Endothelial cell (in vitro differentiated cells): ENCODE results near the gene SLC2A4. TPM values are rescaled to one million over a fixed set of nuclear protein-coding genes. Genes with fewer than 3 reads are reported as not detected.

Experiments used
- DNase-seq: peaks from one replicate; pipeline ENCODE4 v3.0.0; 2021; ENCODE audit warnings: low spot score
- H3K27ac Mint-ChIP-seq: one replicate; pipeline ENCODE4 v1.8.0; 2021; ENCODE audit warnings: mixed read lengths, inconsistent platforms; ENCODE audit not compliant: unreplicated experiment
- H3K27me3 Mint-ChIP-seq: one replicate; pipeline ENCODE4 v1.8.0; 2021; ENCODE audit warnings: mild to moderate bottlenecking, moderate library complexity, mixed read lengths, inconsistent platforms; ENCODE audit not compliant: unreplicated experiment
- H3K36me3 Mint-ChIP-seq: one replicate; pipeline ENCODE4 v1.8.0; 2021; ENCODE audit warnings: mild to moderate bottlenecking, low read depth, mixed read lengths, inconsistent platforms; ENCODE audit not compliant: unreplicated experiment
- H3K4me1 Mint-ChIP-seq: one replicate; pipeline ENCODE4 v1.8.0; 2021; ENCODE audit warnings: mild to moderate bottlenecking, mixed read lengths, inconsistent platforms; ENCODE audit not compliant: unreplicated experiment
- H3K4me3 Mint-ChIP-seq: one replicate; pipeline ENCODE4 v1.8.0; 2021; ENCODE audit warnings: mild to moderate bottlenecking, mixed read lengths, inconsistent platforms; ENCODE audit not compliant: unreplicated experiment
- H3K9me3 Mint-ChIP-seq: one replicate; pipeline ENCODE4 v1.8.0; 2021; ENCODE audit warnings: mixed read lengths, inconsistent platforms; ENCODE audit not compliant: unreplicated experiment
- total RNA-seq: library from RNA; stranded (reverse); fragmentation: NEBNext Ultra II Directional; extraction: Animal tissue kit (Norgen Biotek cat#: 25700); gene quantifications from one replicate; pipeline ENCODE4 v1.2.1, GENCODE V29; 2021; ENCODE audit not compliant: unreplicated experiment
- TF ChIP-seq, protein P1 (sequence below): fragments of 200-600 bp; sonication (generic); IDR thresholded peaks from one replicate; pipeline ENCODE4 v1.5.0; 2021; ENCODE audit warnings: antibody characterized with exemption; ENCODE audit not compliant: unreplicated experiment

Gene SLC2A4
- total RNA-seq, 1 donor from 2014 or later = 2.2 TPM

DNA sequence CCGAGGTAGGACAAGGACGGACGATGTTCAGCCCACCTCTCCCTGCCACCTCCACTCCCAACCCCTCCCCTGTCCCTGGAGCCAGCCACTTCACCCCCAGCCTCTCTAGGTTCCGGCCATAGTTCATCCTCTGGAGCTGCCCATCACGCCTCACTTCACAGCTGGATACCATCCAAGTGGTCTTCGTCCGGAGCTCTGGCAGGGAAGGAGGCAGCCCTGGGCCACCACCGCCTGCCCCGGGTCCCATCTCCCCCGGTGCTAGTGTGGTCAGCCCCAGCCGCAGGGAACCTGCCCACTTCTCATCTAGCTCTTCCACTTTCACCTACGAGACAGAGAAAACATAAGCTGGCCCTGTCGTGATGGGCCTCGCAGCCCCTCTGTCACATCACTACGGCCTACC, 39.9 kb downstream of the SLC2A4 start:
- Mint-ChIP-seq H3K36me3 (peaks cover 25% of the 10 kb centered on the region), H3K27me3 (peaks cover 12% of the 10 kb centered on the region), H3K4me1 (peaks cover 16% of the 10 kb centered on the region), H3K4me3 (peak overlapping the region; percentile 50), H3K27ac (no peak overlapping the region), H3K9me3 (no peaks in the 10 kb centered on the region)
- TF ChIP-seq, protein P1, sequence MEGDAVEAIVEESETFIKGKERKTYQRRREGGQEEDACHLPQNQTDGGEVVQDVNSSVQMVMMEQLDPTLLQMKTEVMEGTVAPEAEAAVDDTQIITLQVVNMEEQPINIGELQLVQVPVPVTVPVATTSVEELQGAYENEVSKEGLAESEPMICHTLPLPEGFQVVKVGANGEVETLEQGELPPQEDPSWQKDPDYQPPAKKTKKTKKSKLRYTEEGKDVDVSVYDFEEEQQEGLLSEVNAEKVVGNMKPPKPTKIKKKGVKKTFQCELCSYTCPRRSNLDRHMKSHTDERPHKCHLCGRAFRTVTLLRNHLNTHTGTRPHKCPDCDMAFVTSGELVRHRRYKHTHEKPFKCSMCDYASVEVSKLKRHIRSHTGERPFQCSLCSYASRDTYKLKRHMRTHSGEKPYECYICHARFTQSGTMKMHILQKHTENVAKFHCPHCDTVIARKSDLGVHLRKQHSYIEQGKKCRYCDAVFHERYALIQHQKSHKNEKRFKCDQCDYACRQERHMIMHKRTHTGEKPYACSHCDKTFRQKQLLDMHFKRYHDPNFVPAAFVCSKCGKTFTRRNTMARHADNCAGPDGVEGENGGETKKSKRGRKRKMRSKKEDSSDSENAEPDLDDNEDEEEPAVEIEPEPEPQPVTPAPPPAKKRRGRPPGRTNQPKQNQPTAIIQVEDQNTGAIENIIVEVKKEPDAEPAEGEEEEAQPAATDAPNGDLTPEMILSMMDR = no peak
- DNase-seq = no peak

DNA sequence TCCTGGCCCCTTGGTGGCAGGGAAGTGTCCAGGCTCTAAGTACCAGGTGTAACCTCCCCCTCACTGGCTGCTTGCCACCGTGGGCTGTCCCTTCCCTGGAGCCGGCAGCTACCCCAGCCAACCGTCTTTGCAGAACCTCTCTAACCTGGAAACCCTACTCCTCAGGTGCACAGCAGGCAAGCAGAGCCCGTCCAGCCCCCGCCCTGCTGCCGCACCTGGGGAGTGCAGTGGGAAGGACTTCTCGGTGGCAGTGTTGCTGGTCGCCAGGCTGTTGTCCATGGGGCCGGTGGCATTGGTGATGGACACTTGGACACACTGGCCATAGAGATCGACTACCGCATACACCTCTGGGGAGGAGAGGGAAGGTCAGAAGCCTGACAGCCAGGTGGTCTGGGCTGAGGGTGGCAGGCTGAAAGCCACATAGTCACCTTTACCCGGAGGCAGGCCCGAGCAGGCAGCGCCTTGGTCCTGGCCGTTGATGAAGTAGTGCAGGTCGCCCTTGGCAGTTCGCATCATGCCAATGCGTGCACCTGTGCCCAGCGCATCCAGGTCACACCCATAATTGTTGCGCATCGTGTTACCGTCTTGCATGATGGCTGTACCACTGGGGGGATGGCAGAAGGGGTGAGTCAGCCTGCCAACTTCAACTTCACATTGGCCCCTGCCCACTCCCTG, 41.1 kb downstream of the SLC2A4 start:
- Mint-ChIP-seq H3K9me3 (no peaks in the 10 kb centered on the region), H3K4me1 (peaks cover 8% of the 10 kb centered on the region), H3K4me3 (no peak overlapping the region), H3K27ac (no peak overlapping the region), H3K36me3 (peaks cover 20% of the 10 kb centered on the region), H3K27me3 (peaks cover 11% of the 10 kb centered on the region)
- TF ChIP-seq, protein P1 = no peak
- DNase-seq = no peak

DNA sequence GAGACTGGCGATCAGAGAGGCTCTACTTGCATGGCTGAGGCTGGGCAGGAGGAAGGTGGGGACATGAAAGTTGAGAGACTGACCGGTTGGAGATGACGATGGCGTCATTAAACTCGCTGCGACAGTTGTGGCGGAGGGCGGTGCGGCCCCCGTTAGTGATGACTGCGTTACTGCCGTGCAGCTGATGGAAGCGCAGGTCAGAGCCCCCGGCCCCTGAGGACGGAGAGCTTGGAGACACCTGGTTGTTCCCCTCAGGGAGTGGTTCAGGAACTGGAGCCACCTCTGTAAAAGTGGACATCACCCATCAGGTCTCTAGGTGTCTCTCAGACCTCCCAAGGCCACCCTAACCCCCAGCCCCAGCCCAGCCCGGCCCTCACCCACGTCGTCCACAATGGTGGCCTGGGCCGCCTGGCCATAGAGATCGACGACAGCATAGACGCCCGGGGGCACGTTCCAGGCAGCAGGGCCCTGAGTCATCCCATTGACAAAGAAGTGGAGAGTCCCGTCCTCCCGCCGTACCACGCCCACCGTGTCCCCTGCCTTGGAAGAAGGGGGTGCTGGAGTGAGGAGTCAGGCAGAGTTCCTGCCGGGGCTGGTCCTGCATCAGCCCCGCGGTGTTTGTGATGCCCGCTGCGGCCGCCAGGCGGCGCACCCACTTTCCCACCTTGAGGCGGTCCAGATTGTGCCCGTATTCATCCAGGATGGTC, 42.4 kb downstream of the SLC2A4 start:
- no peaks in the 10 kb centered on the region for H3K9me3 Mint-ChIP-seq
- peaks cover 26% of the 10 kb centered on the region for H3K36me3 Mint-ChIP-seq
- no peak overlapping the region for H3K4me3 Mint-ChIP-seq
- TF ChIP-seq, protein P1 = peak; percentile 89
- no peak overlapping the region for H3K27ac Mint-ChIP-seq
- H3K27me3 Mint-ChIP-seq = peaks cover 13% of the 10 kb centered on the region
- peak; percentile 82 for DNase-seq
- peaks cover 11% of the 10 kb centered on the region for H3K4me1 Mint-ChIP-seq

DNA sequence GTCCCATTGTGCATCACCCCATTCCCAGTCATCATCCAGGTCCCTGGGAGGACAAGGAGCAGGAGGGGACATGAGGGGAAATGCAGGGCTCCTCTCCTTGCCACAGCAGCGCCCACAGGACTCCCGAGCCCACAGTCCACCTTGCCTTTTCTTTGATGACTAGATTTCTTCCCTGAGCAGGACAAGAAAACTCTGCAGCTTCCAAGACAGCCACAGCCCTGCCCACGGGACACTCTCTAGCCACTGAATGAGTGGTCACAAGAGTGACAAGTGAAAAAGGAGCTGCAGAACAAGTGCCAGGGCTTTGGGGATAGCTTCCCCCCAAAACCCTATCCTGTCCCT, 42.9 kb downstream of the SLC2A4 start:
- Mint-ChIP-seq H3K4me1 (peaks cover 11% of the 10 kb centered on the region), H3K4me3 (no peak overlapping the region), H3K36me3 (peaks cover 25% of the 10 kb centered on the region), H3K9me3 (no peaks in the 10 kb centered on the region), H3K27me3 (peaks cover 12% of the 10 kb centered on the region), H3K27ac (no peak overlapping the region)
- DNase-seq = no peak
- TF ChIP-seq, protein P1 = peak; percentile 64

DNA sequence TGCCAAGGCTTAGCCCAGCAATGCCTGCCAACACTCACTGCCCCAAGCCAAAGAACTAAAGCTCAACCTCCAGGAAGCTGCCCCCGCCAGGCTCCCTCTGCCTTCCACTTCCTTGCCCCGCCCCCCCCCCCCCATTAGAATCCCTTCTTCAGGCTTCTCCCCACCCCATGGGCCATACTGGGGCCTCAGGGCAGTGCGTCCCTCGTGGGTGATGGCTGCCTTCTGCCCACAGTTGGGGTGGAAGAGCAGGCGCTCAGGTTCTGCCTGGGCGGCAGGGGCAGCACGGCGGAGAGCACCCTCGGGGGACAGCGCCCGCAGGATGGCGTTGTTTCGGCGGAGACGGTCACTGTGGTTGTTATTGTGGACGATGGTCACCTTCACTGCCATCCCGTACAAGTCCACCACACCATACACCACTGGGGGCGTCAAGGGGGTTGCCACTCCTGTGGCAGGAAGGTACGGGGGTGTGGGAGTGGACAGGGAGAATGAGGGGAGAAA, 43.6 kb downstream of the SLC2A4 start:
- TF ChIP-seq, protein P1 = no peak
- Mint-ChIP-seq H3K4me1 (peaks cover 16% of the 10 kb centered on the region), H3K4me3 (no peak overlapping the region), H3K36me3 (peaks cover 29% of the 10 kb centered on the region), H3K27ac (peak overlapping the region; percentile 42), H3K9me3 (no peaks in the 10 kb centered on the region), H3K27me3 (peaks cover 15% of the 10 kb centered on the region)
- no peak for DNase-seq
